Measurements from ENCODE around the gene CYP46A1.
A peak's percentile ranks its signal among the peaks of the same experiment; 100 is the strongest.

GRCh38 chr14:99737451-99737951 is 53.4 kb downstream of the CYP46A1 start:
- TF ChIP-seq, protein P1, sequence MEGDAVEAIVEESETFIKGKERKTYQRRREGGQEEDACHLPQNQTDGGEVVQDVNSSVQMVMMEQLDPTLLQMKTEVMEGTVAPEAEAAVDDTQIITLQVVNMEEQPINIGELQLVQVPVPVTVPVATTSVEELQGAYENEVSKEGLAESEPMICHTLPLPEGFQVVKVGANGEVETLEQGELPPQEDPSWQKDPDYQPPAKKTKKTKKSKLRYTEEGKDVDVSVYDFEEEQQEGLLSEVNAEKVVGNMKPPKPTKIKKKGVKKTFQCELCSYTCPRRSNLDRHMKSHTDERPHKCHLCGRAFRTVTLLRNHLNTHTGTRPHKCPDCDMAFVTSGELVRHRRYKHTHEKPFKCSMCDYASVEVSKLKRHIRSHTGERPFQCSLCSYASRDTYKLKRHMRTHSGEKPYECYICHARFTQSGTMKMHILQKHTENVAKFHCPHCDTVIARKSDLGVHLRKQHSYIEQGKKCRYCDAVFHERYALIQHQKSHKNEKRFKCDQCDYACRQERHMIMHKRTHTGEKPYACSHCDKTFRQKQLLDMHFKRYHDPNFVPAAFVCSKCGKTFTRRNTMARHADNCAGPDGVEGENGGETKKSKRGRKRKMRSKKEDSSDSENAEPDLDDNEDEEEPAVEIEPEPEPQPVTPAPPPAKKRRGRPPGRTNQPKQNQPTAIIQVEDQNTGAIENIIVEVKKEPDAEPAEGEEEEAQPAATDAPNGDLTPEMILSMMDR (IDR thresholded peaks at IDR 0.05 in 4 of 5, conservative IDR thresholded peaks at IDR 0.05 in 1 of 5) = no peak
- TF ChIP-seq POLR2A (IDR thresholded peaks at IDR 0.05) = peak in 1 of 2 donors; percentile 23
